Measurements from ENCODE around the gene CDH22.

The CDH22 gene

GRCh38 chr20:46284040-46284427, 24.3 kb downstream of the CDH22 start:
- no peak overlapping the region for H3K4me3 ChIP-seq (ENCODE audit: low read length in 2 of 2)
- no peaks in the 10 kb centered on the region for H3K79me1 ChIP-seq (ENCODE audit: low read depth, low read length)
- H3K23ac ChIP-seq (ENCODE audit: low read depth, low read length, poor library complexity), result no peak overlapping the region
- H2AK5ac ChIP-seq (ENCODE audit: low read depth, low read length), result no peak overlapping the region
- no peaks in the 10 kb centered on the region for H3K9me3 ChIP-seq (replicated peaks in 1 of 2; ENCODE audit: control insufficient read depth in 2 of 2, insufficient read depth in 1 of 2, low read depth in 1 of 2, low read length in 2 of 2)
- no peak overlapping the region for H4K91ac ChIP-seq (ENCODE audit: low read depth, low read length, poor library complexity)
- no peak overlapping the region for H3K14ac ChIP-seq (ENCODE audit: low read length)
- no peak overlapping the region for H3K18ac ChIP-seq (ENCODE audit: low read length)
- no peak overlapping the region for H3K27ac ChIP-seq (replicated peaks; ENCODE audit: low read length)
- H3K36me3 ChIP-seq (replicated peaks in 1 of 2; ENCODE audit: control insufficient read depth in 2 of 2, insufficient read depth in 2 of 2, low read length in 2 of 2), result no peaks in the 10 kb centered on the region
- no peak overlapping the region for H3K4ac ChIP-seq (ENCODE audit: low read length)
- H2BK12ac ChIP-seq (ENCODE audit: low read length), result no peak overlapping the region
- no peak overlapping the region for H3K9ac ChIP-seq (ENCODE audit: low read depth, low read length, poor library complexity)
- H2AFZ ChIP-seq (ENCODE audit: low read length), result no peak overlapping the region
- DNase-seq (ENCODE audit: low spot score), result no peak
- WGBS, 2 donors (ENCODE audit: extremely low coverage in 2 of 2, insufficient read length in 2 of 2, insufficient replicate concordance in 1 of 2), result no CpG with 5 or more reads among the region's 7 CpGs
- H3K4me1 ChIP-seq (ENCODE audit: control insufficient read depth in 2 of 2, insufficient read depth in 1 of 2, low read depth in 1 of 2, low read length in 2 of 2), result peaks cover 0 to 16% of the 10 kb centered on the region in 2 donors
- H2BK15ac ChIP-seq (ENCODE audit: low read length), result no peak overlapping the region
- H2BK5ac ChIP-seq (ENCODE audit: low read length), result no peak overlapping the region
- H3K4me2 ChIP-seq (ENCODE audit: insufficient read depth, low read length, poor library complexity, severe bottlenecking), result no peak overlapping the region
- peaks cover 0 to 82% (median 0%) of the 10 kb centered on the region in 3 experiments for H3K27me3 ChIP-seq (ENCODE audit: control insufficient read depth in 3 of 3, insufficient read depth in 3 of 3, low read depth in 1 of 3, low read length in 3 of 3)
- no peak overlapping the region for H2BK120ac ChIP-seq (ENCODE audit: low read depth, low read length)
- no peak overlapping the region for H4K8ac ChIP-seq (ENCODE audit: low read depth, low read length)

- Histone ChIP-seq H4K91ac (ENCODE audit: low read depth, low read length, poor library complexity) (no peak overlapping the region), H2BK120ac (ENCODE audit: low read depth, low read length) (no peak overlapping the region), H3K4me3 (ENCODE audit: low read length in 2 of 2) (no peak overlapping the region), H2AK5ac (ENCODE audit: low read depth, low read length) (no peak overlapping the region), H3K9ac (ENCODE audit: low read depth, low read length, poor library complexity) (no peak overlapping the region), H3K9me3 (replicated peaks in 1 of 2; ENCODE audit: control insufficient read depth in 2 of 2, insufficient read depth in 1 of 2, low read depth in 1 of 2, low read length in 2 of 2) (no peaks in the 10 kb centered on the region), H3K18ac (ENCODE audit: low read length) (peak overlapping the region; percentile 81), H3K4me2 (ENCODE audit: insufficient read depth, low read length, poor library complexity, severe bottlenecking) (no peak overlapping the region), H3K14ac (ENCODE audit: low read length) (peak overlapping the region; percentile 26), H2BK5ac (ENCODE audit: low read length) (no peak overlapping the region), H3K4ac (ENCODE audit: low read length) (no peak overlapping the region), H3K36me3 (replicated peaks in 1 of 2; ENCODE audit: control insufficient read depth in 2 of 2, insufficient read depth in 2 of 2, low read length in 2 of 2) (no peaks in the 10 kb centered on the region), H3K4me1 (ENCODE audit: control insufficient read depth in 2 of 2, insufficient read depth in 1 of 2, low read depth in 1 of 2, low read length in 2 of 2) (peaks cover 0 to 16% of the 10 kb centered on the region in 2 donors), H3K79me1 (ENCODE audit: low read depth, low read length) (no peaks in the 10 kb centered on the region), H3K23ac (ENCODE audit: low read depth, low read length, poor library complexity) (no peak overlapping the region), H4K8ac (ENCODE audit: low read depth, low read length) (no peak overlapping the region), H3K27me3 (ENCODE audit: control insufficient read depth in 3 of 3, insufficient read depth in 3 of 3, low read depth in 1 of 3, low read length in 3 of 3) (peaks cover 0 to 78% (median 0%) of the 10 kb centered on the region in 3 experiments), H2BK12ac (ENCODE audit: low read length) (no peak overlapping the region), H2AFZ (ENCODE audit: low read length) (no peak overlapping the region), H2BK15ac (ENCODE audit: low read length) (peak overlapping the region; percentile 35), H3K27ac (replicated peaks; ENCODE audit: low read length) (no peak overlapping the region)
- no CpG with 5 or more reads among the region's 12 CpGs for WGBS, 2 donors (ENCODE audit: extremely low coverage in 2 of 2, insufficient read length in 2 of 2, insufficient replicate concordance in 1 of 2)
- DNase-seq (ENCODE audit: low spot score), result no peak
Observed at GRCh38 chr20:46283426-46284039, 24.8 kb downstream of the CDH22 start.

GRCh38 chr20:46282669-46283068, 25.6 kb downstream of the CDH22 start:
- Histone ChIP-seq H3K14ac (ENCODE audit: low read length) (no peak overlapping the region), H3K9me3 (replicated peaks in 1 of 2; ENCODE audit: control insufficient read depth in 2 of 2, insufficient read depth in 1 of 2, low read depth in 1 of 2, low read length in 2 of 2) (no peaks in the 10 kb centered on the region), H2BK120ac (ENCODE audit: low read depth, low read length) (no peak overlapping the region), H4K91ac (ENCODE audit: low read depth, low read length, poor library complexity) (no peak overlapping the region), H2BK15ac (ENCODE audit: low read length) (no peak overlapping the region), H3K36me3 (replicated peaks in 1 of 2; ENCODE audit: control insufficient read depth in 2 of 2, insufficient read depth in 2 of 2, low read length in 2 of 2) (no peaks in the 10 kb centered on the region), H4K8ac (ENCODE audit: low read depth, low read length) (no peak overlapping the region), H3K4me2 (ENCODE audit: insufficient read depth, low read length, poor library complexity, severe bottlenecking) (no peak overlapping the region), H3K9ac (ENCODE audit: low read depth, low read length, poor library complexity) (no peak overlapping the region), H3K4ac (ENCODE audit: low read length) (no peak overlapping the region), H3K79me1 (ENCODE audit: low read depth, low read length) (no peaks in the 10 kb centered on the region), H3K18ac (ENCODE audit: low read length) (peak overlapping the region; percentile 68), H2BK5ac (ENCODE audit: low read length) (no peak overlapping the region), H2AK5ac (ENCODE audit: low read depth, low read length) (no peak overlapping the region), H3K27ac (replicated peaks; ENCODE audit: low read length) (no peak overlapping the region), H3K27me3 (ENCODE audit: control insufficient read depth in 3 of 3, insufficient read depth in 3 of 3, low read depth in 1 of 3, low read length in 3 of 3) (peaks cover 0 to 74% (median 0%) of the 10 kb centered on the region in 3 experiments), H3K4me1 (ENCODE audit: control insufficient read depth in 2 of 2, insufficient read depth in 1 of 2, low read depth in 1 of 2, low read length in 2 of 2) (peaks cover 0 to 18% of the 10 kb centered on the region in 2 donors), H2AFZ (ENCODE audit: low read length) (no peak overlapping the region), H2BK12ac (ENCODE audit: low read length) (no peak overlapping the region), H3K23ac (ENCODE audit: low read depth, low read length, poor library complexity) (no peak overlapping the region), H3K4me3 (ENCODE audit: low read length in 2 of 2) (no peak overlapping the region)
- DNase-seq (ENCODE audit: low spot score), result peak; percentile 17
- no CpG with 5 or more reads among the region's 11 CpGs for WGBS, 2 donors (ENCODE audit: extremely low coverage in 2 of 2, insufficient read length in 2 of 2, insufficient replicate concordance in 1 of 2)

- H3K23ac ChIP-seq (ENCODE audit: low read depth, low read length, poor library complexity), result no peak overlapping the region
- no CpG with 5 or more reads among the region's 10 CpGs for WGBS, 2 donors (ENCODE audit: extremely low coverage in 2 of 2, insufficient read length in 2 of 2, insufficient replicate concordance in 1 of 2)
- H2BK5ac ChIP-seq (ENCODE audit: low read length), result no peak overlapping the region
- H3K4me2 ChIP-seq (ENCODE audit: insufficient read depth, low read length, poor library complexity, severe bottlenecking), result no peak overlapping the region
- no peak overlapping the region for H3K18ac ChIP-seq (ENCODE audit: low read length)
- H2AK5ac ChIP-seq (ENCODE audit: low read depth, low read length), result no peak overlapping the region
- DNase-seq (ENCODE audit: low spot score), result no peak
- no peak overlapping the region for H2BK120ac ChIP-seq (ENCODE audit: low read depth, low read length)
- no peak overlapping the region for H3K4ac ChIP-seq (ENCODE audit: low read length)
- H2AFZ ChIP-seq (ENCODE audit: low read length), result no peak overlapping the region
- no peak overlapping the region for H2BK12ac ChIP-seq (ENCODE audit: low read length)
- H4K8ac ChIP-seq (ENCODE audit: low read depth, low read length), result no peak overlapping the region
- H3K4me3 ChIP-seq (ENCODE audit: low read length in 2 of 2), result no peak overlapping the region
- H3K27me3 ChIP-seq (ENCODE audit: control insufficient read depth in 3 of 3, insufficient read depth in 3 of 3, low read depth in 1 of 3, low read length in 3 of 3), result peaks cover 0 to 67% (median 0%) of the 10 kb centered on the region in 3 experiments
- H3K14ac ChIP-seq (ENCODE audit: low read length), result no peak overlapping the region
- peaks cover 0 to 16% of the 10 kb centered on the region in 2 donors for H3K4me1 ChIP-seq (ENCODE audit: control insufficient read depth in 2 of 2, insufficient read depth in 1 of 2, low read depth in 1 of 2, low read length in 2 of 2)
- H3K27ac ChIP-seq (replicated peaks; ENCODE audit: low read length), result no peak overlapping the region
- no peaks in the 10 kb centered on the region for H3K79me1 ChIP-seq (ENCODE audit: low read depth, low read length)
- H3K9ac ChIP-seq (ENCODE audit: low read depth, low read length, poor library complexity), result no peak overlapping the region
- H3K36me3 ChIP-seq (replicated peaks in 1 of 2; ENCODE audit: control insufficient read depth in 2 of 2, insufficient read depth in 2 of 2, low read length in 2 of 2), result no peaks in the 10 kb centered on the region
- no peak overlapping the region for H2BK15ac ChIP-seq (ENCODE audit: low read length)
- H3K9me3 ChIP-seq (replicated peaks in 1 of 2; ENCODE audit: control insufficient read depth in 2 of 2, insufficient read depth in 1 of 2, low read depth in 1 of 2, low read length in 2 of 2), result no peaks in the 10 kb centered on the region
- H4K91ac ChIP-seq (ENCODE audit: low read depth, low read length, poor library complexity), result no peak overlapping the region
Observed at GRCh38 chr20:46279103-46279502, 29.2 kb downstream of the CDH22 start.

Measured in neuronal stem cell (in vitro differentiated cells).